ENCODE data around the gene HOXB13.

Gene HOXB13

DNA sequence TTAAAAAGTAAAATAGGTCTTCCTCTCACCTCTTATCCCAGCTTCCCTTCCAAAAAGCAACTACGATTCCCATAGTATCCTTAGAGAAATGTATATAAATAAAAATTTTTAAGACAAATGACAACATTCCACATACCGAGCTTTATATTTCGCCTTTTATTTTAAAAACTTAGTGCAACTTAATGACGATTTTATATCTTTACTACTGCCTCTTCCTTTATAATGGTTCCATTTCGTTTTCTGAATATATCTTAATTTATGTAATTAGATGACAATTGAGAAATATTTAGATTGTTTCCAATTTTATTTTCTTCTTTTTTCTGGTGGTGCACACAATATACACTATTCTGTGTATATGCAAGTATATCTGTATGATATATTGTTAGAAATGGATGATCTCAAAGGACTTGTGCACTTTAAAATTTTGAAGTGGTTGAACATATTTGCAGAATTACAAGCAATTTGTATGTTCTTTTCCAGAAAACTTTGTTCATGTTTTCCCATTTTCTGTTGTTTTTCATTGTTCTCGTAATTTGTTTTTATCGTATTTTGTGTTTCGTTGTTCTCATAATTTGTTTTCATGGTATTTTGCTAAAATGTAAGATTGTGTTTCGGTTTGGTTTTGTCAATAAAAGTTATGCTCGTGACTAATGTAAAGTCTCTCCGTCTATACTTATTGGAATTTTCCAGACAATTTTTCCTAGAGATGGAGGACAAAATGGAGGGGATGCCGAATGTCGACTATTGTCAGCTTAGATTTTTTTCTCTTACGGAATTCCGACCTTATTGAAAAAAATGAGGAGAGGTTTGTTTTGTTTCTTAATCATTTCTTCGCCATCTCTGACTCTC lies 20.4 kb upstream of the HOXB13 start:
- no peak for DNase-seq (ENCODE audit: low read depth in 2 of 2)

DNA sequence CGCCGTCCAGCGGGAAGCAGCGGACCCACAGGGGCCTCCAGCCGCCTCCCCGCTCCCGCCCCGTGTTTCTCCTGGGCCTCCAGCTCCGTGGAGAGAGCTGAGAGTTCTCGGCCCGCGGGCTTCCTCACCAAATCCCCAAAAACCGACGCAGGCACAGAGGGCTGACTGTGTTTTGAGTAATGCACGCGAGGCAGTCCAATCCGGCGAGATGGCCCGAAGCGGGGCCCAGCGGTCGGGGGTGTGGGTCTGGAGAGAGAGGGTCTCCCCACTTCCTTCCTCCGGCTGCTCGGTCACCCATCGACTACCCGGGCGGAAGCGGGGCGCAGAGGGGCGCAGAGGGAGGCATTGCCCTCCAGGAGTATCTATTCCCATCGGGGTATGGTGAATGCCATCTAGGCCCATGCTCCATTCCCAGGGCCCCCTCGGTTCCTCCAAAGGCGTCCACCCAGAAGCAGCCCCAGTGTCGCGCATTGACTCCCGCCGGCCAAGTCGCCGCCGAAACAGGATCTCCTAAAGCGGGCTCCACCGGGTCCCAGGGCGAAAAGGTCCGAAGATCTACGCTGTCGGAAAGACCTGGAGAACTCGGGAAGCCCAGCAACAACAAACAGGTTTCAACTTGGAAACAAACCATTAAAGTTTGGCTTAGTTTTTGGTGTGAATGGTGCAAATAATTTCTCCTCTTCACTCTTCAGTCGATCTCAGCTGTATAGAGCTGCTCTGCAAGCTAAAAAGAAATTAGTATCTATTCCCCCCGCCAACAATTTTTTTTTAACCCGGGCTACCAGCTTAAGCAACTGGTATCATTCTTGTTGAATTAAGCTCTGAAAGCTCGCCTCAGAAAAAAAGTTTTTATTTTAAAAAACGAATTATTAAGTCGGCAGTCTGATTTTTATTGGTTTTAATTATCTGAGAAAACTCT lies 19.2 kb upstream of the HOXB13 start:
- DNase-seq (ENCODE audit: low read depth in 2 of 2): no peak

- no peak for DNase-seq (ENCODE audit: low read depth in 2 of 2)
Observed at GRCh38 chr17:48746916-48747444, 18.4 kb upstream of the HOXB13 start.

DNA sequence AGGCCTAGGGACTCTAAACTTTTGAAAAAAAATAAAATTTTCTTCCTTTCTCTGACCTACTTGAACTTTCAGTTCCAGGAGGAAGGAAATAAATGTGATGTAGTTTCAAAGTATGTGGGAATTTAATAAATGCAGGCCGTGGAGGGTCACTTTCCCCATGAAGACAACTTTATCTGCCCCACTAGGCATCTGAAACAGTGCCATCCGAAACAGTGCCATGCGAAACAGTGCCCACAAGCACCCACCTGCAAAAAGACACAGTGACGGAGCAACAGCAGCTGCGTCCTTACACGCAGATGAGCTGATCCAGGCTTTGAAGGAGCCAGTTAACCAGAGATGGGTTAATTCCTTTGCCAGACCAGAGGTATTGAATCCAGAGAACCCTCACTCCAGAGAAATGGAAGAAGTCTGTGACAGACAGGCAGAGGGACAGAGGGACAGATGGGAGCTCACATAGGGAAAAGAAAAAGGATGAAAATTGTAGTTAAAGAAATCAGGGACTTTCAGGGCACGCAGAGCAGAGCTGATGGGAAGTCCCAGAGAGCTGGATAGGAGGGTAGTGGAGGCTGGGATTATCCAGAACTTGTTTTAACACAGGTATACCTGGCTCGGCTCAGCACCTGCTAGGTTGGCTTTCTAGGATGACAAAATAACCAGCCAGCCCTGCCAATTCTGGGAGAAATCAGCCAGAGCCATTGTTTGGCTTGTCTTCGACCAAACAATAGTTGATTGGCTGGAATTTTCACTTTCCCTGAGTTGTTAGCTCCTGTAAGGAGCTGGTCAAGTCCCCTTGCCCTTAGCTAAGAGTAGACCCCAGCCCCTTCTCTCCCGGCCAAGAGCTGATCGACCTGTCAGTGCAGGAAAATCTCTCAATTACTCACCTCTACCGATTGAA lies 17.1 kb upstream of the HOXB13 start:
- DNase-seq (ENCODE audit: low read depth in 2 of 2): no peak

- no peak for DNase-seq (ENCODE audit: low read depth in 2 of 2)
Observed at GRCh38 chr17:48740537-48740936, 12.0 kb upstream of the HOXB13 start.

- no peak for DNase-seq (ENCODE audit: low read depth in 2 of 2)
Observed at GRCh38 chr17:48738803-48739526, 10.4 kb upstream of the HOXB13 start.

GRCh38 chr17:48738424-48738802 lies 9.9 kb upstream of the HOXB13 start:
- DNase-seq (ENCODE audit: low read depth in 2 of 2): no peak

DNA sequence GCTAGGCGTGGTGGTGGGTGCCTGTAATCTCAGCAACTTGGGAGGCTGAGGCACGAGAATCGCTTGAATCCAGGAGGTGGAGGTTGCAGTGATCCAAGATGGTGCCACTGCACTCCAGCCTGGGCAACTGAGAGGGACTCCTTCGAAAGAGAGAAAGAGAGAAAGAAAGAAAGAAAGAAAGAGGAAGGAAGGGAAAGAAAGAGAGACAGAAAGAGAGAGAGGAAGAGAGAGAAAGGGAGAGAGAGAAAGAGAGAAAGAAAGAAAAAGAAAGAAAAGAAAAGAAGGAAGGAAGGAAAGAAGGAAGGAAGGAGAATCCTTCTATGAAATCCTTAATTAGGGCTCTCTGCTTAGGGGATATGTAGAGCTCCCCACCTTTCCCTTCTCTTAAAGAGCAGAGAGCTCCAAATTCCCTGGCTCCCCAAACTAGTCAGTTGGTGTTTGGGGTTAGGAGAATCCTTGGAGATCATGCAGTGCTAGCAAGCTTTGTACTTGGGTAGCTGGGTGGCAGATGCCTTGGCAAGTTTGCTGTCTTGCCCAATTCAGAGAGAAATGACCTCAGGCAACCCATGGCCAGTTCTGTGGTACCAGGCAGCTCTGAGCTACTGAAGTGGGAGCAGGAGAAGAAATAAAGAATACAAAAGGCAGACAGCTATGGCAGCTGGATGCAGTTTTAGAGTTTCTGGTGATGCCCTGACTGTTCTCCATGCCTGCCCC lies 8.9 kb upstream of the HOXB13 start:
- no peak for DNase-seq (ENCODE audit: low read depth in 2 of 2)

DNA sequence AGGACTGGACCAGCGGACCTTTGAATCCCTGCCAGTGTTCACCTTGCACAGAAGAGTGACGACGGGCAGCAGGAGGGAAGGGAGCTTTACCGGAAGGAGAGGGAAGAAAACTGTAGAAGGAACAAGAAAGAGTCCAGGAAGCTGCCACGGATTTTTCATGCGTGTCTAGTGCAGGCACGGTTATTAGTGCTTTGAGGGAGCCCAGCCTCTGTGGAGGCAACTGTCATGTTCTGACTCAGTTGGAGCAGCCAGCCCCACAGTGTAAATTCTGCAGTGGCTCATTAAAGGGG lies 6.5 kb upstream of the HOXB13 start:
- no peak for DNase-seq (ENCODE audit: low read depth in 2 of 2)

DNA sequence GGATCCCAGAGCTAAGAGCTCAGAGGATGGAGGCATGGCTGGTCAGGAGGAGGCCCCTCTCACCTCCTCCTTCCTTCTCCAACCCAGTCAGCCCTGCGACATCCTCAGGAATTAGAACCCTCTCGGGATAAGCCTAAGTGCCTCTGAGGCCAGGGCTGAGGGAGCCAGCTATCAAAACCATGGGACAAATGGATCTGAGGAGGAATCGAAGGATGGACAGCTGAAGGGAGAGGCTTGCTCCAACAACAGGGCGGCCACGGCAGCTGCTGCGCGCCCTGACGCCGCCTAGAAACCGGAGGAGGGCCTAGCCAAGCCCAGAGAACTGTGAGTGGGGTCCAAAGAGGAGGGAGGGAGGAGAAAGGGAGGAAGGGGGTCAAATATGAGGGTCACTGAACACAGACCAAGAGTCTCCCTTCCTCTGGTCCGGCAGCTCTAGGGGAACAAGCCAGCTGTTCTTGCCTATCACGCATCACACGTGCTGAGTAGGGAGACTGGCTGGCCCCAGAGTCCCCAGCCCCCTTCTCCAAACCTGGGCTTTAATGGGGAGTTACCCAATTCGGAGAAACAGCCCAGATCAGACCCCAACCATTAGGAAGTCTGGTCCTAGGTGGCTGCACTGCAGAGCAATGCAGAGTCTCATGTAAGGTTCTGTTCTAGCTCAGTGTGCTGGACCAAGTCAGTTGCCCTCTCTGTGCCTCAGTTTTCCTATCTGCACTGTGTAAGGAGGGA lies 5.9 kb upstream of the HOXB13 start:
- no peak for DNase-seq (ENCODE audit: low read depth in 2 of 2)

DNA sequence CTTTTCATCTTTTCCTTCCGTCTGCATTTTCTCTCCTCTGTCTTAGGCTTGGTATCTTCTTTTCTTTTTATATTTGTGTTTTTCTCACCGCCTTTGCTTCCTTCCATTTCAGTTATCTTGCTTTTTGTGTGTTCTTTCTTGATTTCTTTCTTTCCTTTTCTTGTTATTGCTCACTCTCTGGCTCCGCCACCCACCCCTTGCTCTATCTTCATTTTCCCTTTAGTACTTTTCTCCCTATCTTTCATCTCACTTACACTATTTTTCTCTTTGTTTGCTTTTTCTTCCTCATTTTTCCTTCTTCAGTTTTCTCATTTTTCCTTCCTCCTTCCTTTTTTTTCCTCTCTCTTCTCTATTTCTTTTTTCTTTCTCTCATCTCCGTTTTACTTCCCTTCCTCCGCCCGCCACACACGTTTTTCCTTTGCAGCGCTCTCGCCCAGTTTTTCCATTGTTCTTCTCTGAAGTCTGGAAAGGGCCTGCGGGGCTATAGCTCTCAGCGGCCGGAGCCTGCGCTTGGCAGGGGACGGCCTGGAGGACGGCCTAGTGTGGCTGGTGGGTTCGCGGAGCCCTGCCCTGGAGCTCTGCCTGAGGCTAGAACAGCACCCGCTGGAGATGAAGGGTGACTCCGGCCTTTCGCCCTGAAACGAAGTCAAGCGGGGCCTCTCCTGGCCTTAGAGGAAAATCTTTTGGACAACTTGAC lies 5.2 kb upstream of the HOXB13 start:
- no peak for DNase-seq (ENCODE audit: low read depth in 2 of 2)

- DNase-seq (ENCODE audit: low read depth in 2 of 2): no peak
Observed at GRCh38 chr17:48732688-48733629, 4.4 kb upstream of the HOXB13 start.

DNA sequence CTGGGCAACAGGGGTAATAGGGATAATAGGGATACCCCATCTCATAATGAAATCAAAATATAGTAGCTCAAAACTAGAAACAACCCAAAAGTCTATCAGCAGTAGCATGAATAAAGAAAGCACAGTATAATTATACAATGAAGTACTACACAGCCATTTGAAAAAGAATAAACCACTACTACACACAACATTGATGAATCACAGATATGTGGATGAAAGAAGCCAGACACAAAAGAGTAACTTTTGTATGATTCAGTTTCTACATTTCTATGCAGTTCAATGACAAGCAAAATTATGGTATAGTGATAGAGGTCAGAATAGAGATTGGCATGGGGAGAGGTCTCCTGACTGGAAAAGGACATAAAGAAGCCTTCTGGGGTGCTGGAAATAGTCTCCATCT lies 2.8 kb upstream of the HOXB13 start:
- DNase-seq (ENCODE audit: low read depth in 2 of 2): no peak

GRCh38 chr17:48730240-48730550 lies 1.6 kb upstream of the HOXB13 start:
- DNase-seq (ENCODE audit: low read depth in 2 of 2): no peak

- DNase-seq (ENCODE audit: low read depth in 2 of 2): no peak
Observed at GRCh38 chr17:48729335-48730239, 1.0 kb upstream of the HOXB13 start.

DNA sequence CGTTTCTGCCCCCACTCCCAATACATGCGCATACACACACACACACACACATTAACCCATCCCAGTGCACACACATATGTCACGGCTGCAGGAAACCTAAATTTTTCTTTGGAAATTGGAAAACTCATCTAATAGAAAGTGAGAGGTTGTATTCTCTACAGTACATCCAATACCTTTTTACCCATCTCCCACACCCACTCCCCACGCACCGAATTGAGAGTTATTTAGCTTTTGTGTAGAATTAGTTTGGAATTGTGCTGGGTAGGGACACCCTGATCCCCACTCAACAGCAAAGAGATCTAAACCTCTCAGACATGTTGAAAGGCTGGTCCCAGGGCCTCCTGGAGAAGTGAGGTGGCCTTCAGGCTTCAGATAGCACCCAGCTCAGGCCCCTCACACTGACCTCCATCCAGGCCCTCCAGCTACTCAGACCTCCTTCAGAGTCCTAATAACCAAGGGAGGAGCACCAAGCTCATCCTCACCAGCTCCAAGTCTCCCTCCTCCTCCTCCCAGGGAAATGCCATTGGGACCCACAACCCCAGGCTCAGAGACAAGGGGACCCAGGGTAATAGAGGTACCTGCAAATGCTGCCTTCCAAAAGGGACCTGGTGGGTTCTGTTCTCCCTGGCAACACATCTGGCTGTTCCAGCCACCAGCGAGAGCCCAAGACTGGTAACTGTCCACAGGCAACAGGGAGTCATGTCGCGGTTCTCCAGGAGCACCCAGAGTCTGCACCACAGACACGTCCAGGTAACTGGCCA lies 955 bp downstream of the HOXB13 start:
- DNase-seq (ENCODE audit: low read depth in 2 of 2): no peak

All from fibroblast of skin of left quadriceps (primary cell).